SU-DHL-6 (cell line): ENCODE results near the gene SIK3.

Experiments
- H2AFZ ChIP-seq: fragments of 200-600 bp; sonication (generic); 2 replicates; pipeline ENCODE4 v1.6.1; 2014; ENCODE audit warnings: low read depth, mild to moderate bottlenecking, moderate library complexity, mixed read lengths, antibody characterized with exemption, low read length; ENCODE audit not compliant: severe bottlenecking
- H3F3A ChIP-seq: fragments of 200-600 bp; shearing (Covaris generic); 2 replicates; pipeline ENCODE4 v1.6.0; 2016; ENCODE audit warnings: antibody characterized with exemption, mild to moderate bottlenecking; ENCODE audit not compliant: insufficient read depth
- H3K27ac ChIP-seq: fragments of 200-600 bp; sonication (generic); 2 replicates; pipeline ENCODE4 v1.5.1; 2016; ENCODE audit warnings: low read depth, mild to moderate bottlenecking, low read length, moderate library complexity, mixed read lengths
- H3K27me3 ChIP-seq: fragments of 200-600 bp; sonication (generic), shearing (Covaris generic); 2 replicates; pipeline ENCODE4 v1.6.0; 2014; ENCODE audit warnings: mild to moderate bottlenecking, low read length
- H3K36me3 ChIP-seq: fragments of 200-600 bp; sonication (generic); 2 replicates; pipeline ENCODE4 v1.6.1; 2014; ENCODE audit warnings: mild to moderate bottlenecking, low read length, mixed read lengths
- H3K4me2 ChIP-seq: fragments of 300-600, 200-600 bp; shearing (Covaris generic), sonication (generic); 2 replicates; pipeline ENCODE4 v1.6.0; 2014; ENCODE audit warnings: low read length, low read depth, mild to moderate bottlenecking; ENCODE audit not compliant: poor library complexity, severe bottlenecking
- H3K4me3 ChIP-seq: fragments of 200-600 bp; sonication (generic); 2 replicates; pipeline ENCODE4 v1.5.1; 2014; ENCODE audit warnings: antibody characterized with exemption, low read length, mild to moderate bottlenecking, mixed read lengths; ENCODE audit not compliant: insufficient read depth, poor library complexity, severe bottlenecking
- H3K79me2 ChIP-seq: fragments of 200-600 bp; sonication (generic); 2 replicates; pipeline ENCODE4 v1.6.1; 2014; ENCODE audit warnings: mild to moderate bottlenecking, low read length, moderate library complexity; ENCODE audit not compliant: insufficient read depth
- H3K9ac ChIP-seq: fragments of 200-600 bp; sonication (generic); 2 replicates; pipeline ENCODE4 v1.7.0; 2014; ENCODE audit warnings: mild to moderate bottlenecking, low read length
- H3K9me2 ChIP-seq: fragments of 200-600 bp; sonication (generic); replicated peaks from 2 replicates; pipeline ENCODE4 v1.6.1; 2014; ENCODE audit warnings: low read length; ENCODE audit not compliant: insufficient read depth
- H3K9me3 ChIP-seq: fragments of 200-600 bp; sonication (generic); 2 replicates; pipeline ENCODE4 v1.6.1; 2014; ENCODE audit warnings: low read length, mixed read lengths; ENCODE audit not compliant: insufficient read depth
- H4K20me1 ChIP-seq: fragments of 200-600 bp; sonication (generic); 2 replicates; pipeline ENCODE4 v1.6.1; 2014; ENCODE audit warnings: low read depth, mild to moderate bottlenecking, antibody characterized with exemption, low read length, moderate library complexity, mixed read lengths
- CTCF ChIP-seq: fragments of 200-600 bp; sonication (generic); IDR thresholded peaks from one replicate; pipeline ENCODE4 v1.5.1; 2017; ENCODE audit warnings: antibody characterized with exemption, mild to moderate bottlenecking, low read length, moderate library complexity; ENCODE audit not compliant: insufficient read depth, poor library complexity, severe bottlenecking
- EZH2phosphoT487 ChIP-seq: fragments of 200-600 bp; sonication (generic), shearing (Covaris generic); conservative IDR thresholded peaks from 2 replicates; pipeline ENCODE4 v1.6.1; 2018; ENCODE audit warnings: mild to moderate bottlenecking, antibody characterized with exemption, low read length, moderate library complexity, mixed read lengths

The SIK3 gene

GRCh38 chr11:116844722-116845121 lies 253.5 kb downstream of the SIK3 start:
- Histone ChIP-seq H3K4me3 (no peak overlapping the region), H3K36me3 (no peaks in the 10 kb centered on the region), H3K27ac (no peak overlapping the region), H3K27me3 (no peaks in the 10 kb centered on the region), H4K20me1 (no peaks in the 10 kb centered on the region), H2AFZ (no peak overlapping the region), H3K79me2 (no peaks in the 10 kb centered on the region), H3F3A (no peaks in the 10 kb centered on the region), H3K4me2 (no peak overlapping the region), H3K9me2 (no peaks in the 10 kb centered on the region), H3K9ac (no peak overlapping the region), H3K9me3 (no peaks in the 10 kb centered on the region)
- TF ChIP-seq CTCF (no peak), EZH2phosphoT487 (no peak)

GRCh38 chr11:116843661-116844060 lies 254.6 kb downstream of the SIK3 start:
- Histone ChIP-seq H3K9me3 (no peaks in the 10 kb centered on the region), H3K9ac (no peak overlapping the region), H3K27me3 (no peaks in the 10 kb centered on the region), H3K4me3 (no peak overlapping the region), H3K36me3 (no peaks in the 10 kb centered on the region), H3K27ac (no peak overlapping the region), H4K20me1 (no peaks in the 10 kb centered on the region), H3F3A (no peaks in the 10 kb centered on the region), H3K4me2 (no peak overlapping the region), H2AFZ (no peak overlapping the region), H3K9me2 (no peaks in the 10 kb centered on the region), H3K79me2 (no peaks in the 10 kb centered on the region)
- TF ChIP-seq CTCF: no peak
- no peak for TF ChIP-seq EZH2phosphoT487

- Histone ChIP-seq H3K9me2 (no peaks in the 10 kb centered on the region), H4K20me1 (no peaks in the 10 kb centered on the region), H3K27ac (no peak overlapping the region), H3K9ac (no peak overlapping the region), H3K27me3 (no peaks in the 10 kb centered on the region), H3K9me3 (no peaks in the 10 kb centered on the region), H2AFZ (no peak overlapping the region), H3K4me3 (no peak overlapping the region), H3K79me2 (no peaks in the 10 kb centered on the region), H3F3A (no peaks in the 10 kb centered on the region), H3K36me3 (no peaks in the 10 kb centered on the region), H3K4me2 (no peak overlapping the region)
- no peak for TF ChIP-seq EZH2phosphoT487
- no peak for TF ChIP-seq CTCF
Observed at GRCh38 chr11:116842909-116843308, 255.3 kb downstream of the SIK3 start.
